Right atrium auricular region (tissue), 2 donors: Measurements from ENCODE around the gene GARIN6. TPM values are rescaled to one million over a fixed set of nuclear protein-coding genes. Genes with fewer than 3 reads are reported as not detected.

Source experiments
- DNase-seq: peaks from one replicate; pipeline ENCODE4 v3.0.0-alpha.2; 2019; ENCODE audit warnings: low spot score
- H3K27ac ChIP-seq, 2 donors: fragments of 200-600 bp; sonication (generic); 1 replicate in 1 of 2; 2 replicates in 1 of 2; pipeline ENCODE4 v1.5.1; 2016 to 2019
- H3K27me3 ChIP-seq, 2 donors: fragments of 200-600 bp; sonication (generic); one replicate each; pipeline versions ENCODE4 v1.5.1 to v1.6.0; 2017 to 2019
- H3K36me3 ChIP-seq: fragments of 200-600 bp; sonication (generic); one replicate; pipeline ENCODE4 v1.5.1; 2016
- H3K4me1 ChIP-seq, 2 donors: fragments of 200-600 bp; sonication (generic); one replicate each; pipeline versions ENCODE4 v1.5.1 to v1.6.0; 2017 to 2019
- H3K4me3 ChIP-seq, 2 donors: fragments of 200-600 bp; sonication (generic); 1 replicate in 1 of 2; 2 replicates in 1 of 2; pipeline ENCODE4 v1.5.1; 2017 to 2019; ENCODE audit warnings: mild to moderate bottlenecking in 1 of 2, moderate library complexity in 1 of 2
- H3K9me3 ChIP-seq, 2 donors: fragments of 200-600 bp; sonication (generic); one replicate each; pipeline ENCODE4 v1.5.1; 2019
- CTCF ChIP-seq, 2 donors: fragments of 200-600 bp; sonication (generic); IDR thresholded peaks; one replicate each; pipeline ENCODE4 v1.5.1; 2019; ENCODE audit warnings: antibody characterized with exemption in 2 of 2
- total RNA-seq, 2 donors: library from RNA; depleted of rRNA; stranded (reverse); fragments of >200 nt; gene quantifications; one replicate each; pipeline ENCODE4 v1.1.0, GENCODE V29; 2016

The GARIN6 gene
- total RNA-seq, 2 donors from 2014 or later = not detected

GRCh38 chr12:99695050-99695449, 47.5 kb downstream of the GARIN6 start:
- no peak for TF ChIP-seq CTCF (IDR thresholded peaks at IDR 0.05)
- Histone ChIP-seq H3K4me1 (no peaks in the 10 kb centered on the region), H3K36me3 (no peaks in the 10 kb centered on the region), H3K27me3 (no peaks in the 10 kb centered on the region), H3K4me3 (no peak overlapping the region), H3K9me3 (no peaks in the 10 kb centered on the region), H3K27ac (no peak overlapping the region)
- no peak for DNase-seq
